ENCODE data around the gene FMOD. TPM values are rescaled to one million over a fixed set of nuclear protein-coding genes. Genes with fewer than 3 reads are reported as not detected.

FMOD gene
- total RNA-seq = 10 to 100 TPM in 2 of 8 experiments, 1 to 10 TPM in 1, under 1 TPM in 5; 0.05 to 57.9 (median 0.66) TPM

- in situ Hi-C loops (cut with MboI; ENCODE audit: low pct_unique_long_range_greater_than_20kb in 2 of 9, low sequenced_read_pairs in 9 of 9, unreplicated experiment in 9 of 9) = loop anchor here in 1 of 9 experiments (25.0 kb wide), 1 partner anchor 136 kb away; the partner anchor contains the start of genes OPTC and PRELP
- Histone ChIP-seq H3K4me1 (replicated peaks in 1 of 2) (peaks cover 2 to 4% of the 10 kb centered on the region in 2 donors), H3K4me3 (no peak within 1 kb of the TSS), H3K27ac (no peak within 1 kb of the TSS)
- 7 to 68% (median 61%) methylated on average over 5 to 16 of the region's 17 CpGs; no CpG with 5 or more reads in 3 of the 10 experiments for WGBS, 10 experiments
- ATAC-seq (replicated peaks in 6 of 8) = peak in 7 of 8 experiments; percentile 41 to 83 (median 78)
Observed at GRCh38 chr1:203351037-203351625, at the start of gene FMOD. FMOD (minus strand) TSS chr1:203351122; CDS start chr1:203348270, 2,852 bp downstream.

GRCh38 chr1:203396595-203397194 is 45.8 kb upstream of the FMOD start:
- no peak for ATAC-seq (replicated peaks in 6 of 8)
- in situ Hi-C loops (cut with MboI; ENCODE audit: low pct_unique_long_range_greater_than_20kb in 2 of 9, low sequenced_read_pairs in 9 of 9, unreplicated experiment in 9 of 9) = no loop called here
- Histone ChIP-seq H3K4me3 (no peak overlapping the region), H3K27ac (no peak overlapping the region), H3K4me1 (replicated peaks in 1 of 2) (peaks cover 10 to 11% of the 10 kb centered on the region in 2 donors)
- 53 to 91% (median 72%) methylated on average over 2 to 7 of the region's 7 CpGs for WGBS, 10 experiments

- Histone ChIP-seq H3K4me3 (no peak overlapping the region), H3K4me1 (replicated peaks in 1 of 2) (peaks cover 2 to 4% of the 10 kb centered on the region in 2 donors), H3K27ac (no peak overlapping the region)
- WGBS, 10 experiments = 2 to 86% (median 76%) methylated on average over 5 to 6 of the region's 6 CpGs
- no peak for ATAC-seq (replicated peaks in 6 of 8)
- in situ Hi-C loops (cut with MboI; ENCODE audit: low pct_unique_long_range_greater_than_20kb in 2 of 9, low sequenced_read_pairs in 9 of 9, unreplicated experiment in 9 of 9) = no loop called here
Observed at GRCh38 chr1:203395751-203396150, 44.8 kb upstream of the FMOD start.

GRCh38 chr1:203390298-203390697 is 39.4 kb upstream of the FMOD start:
- Histone ChIP-seq H3K27ac (no peak overlapping the region), H3K4me1 (replicated peaks in 1 of 2) (no peaks in the 10 kb centered on the region), H3K4me3 (no peak overlapping the region)
- ATAC-seq (replicated peaks in 6 of 8) = no peak
- in situ Hi-C loops (cut with MboI; ENCODE audit: low pct_unique_long_range_greater_than_20kb in 2 of 9, low sequenced_read_pairs in 9 of 9, unreplicated experiment in 9 of 9) = no loop called here
- 38 to 89% (median 70%) methylated on average over 1 to 2 of the region's 2 CpGs for WGBS, 10 experiments

- ATAC-seq (replicated peaks in 6 of 8) = no peak
- H3K4me1 ChIP-seq (replicated peaks in 1 of 2) = no peaks in the 10 kb centered on the region
- WGBS, 10 experiments = 0 to 80% (median 56%) methylated on average over 1 to 3 of the region's 3 CpGs; no CpG with 5 or more reads in 1 of the 10 experiments
- no peak overlapping the region for H3K27ac ChIP-seq
- H3K4me3 ChIP-seq = no peak overlapping the region
- in situ Hi-C loops (cut with MboI; ENCODE audit: low pct_unique_long_range_greater_than_20kb in 2 of 9, low sequenced_read_pairs in 9 of 9, unreplicated experiment in 9 of 9) = no loop called here
Observed at GRCh38 chr1:203388683-203389082, 37.8 kb upstream of the FMOD start.

GRCh38 chr1:203382026-203382425 is 31.1 kb upstream of the FMOD start:
- WGBS, 10 experiments = 0 to 80% (median 39%) methylated on average over 1 of the region's 1 CpG; no CpG with 5 or more reads in 4 of the 10 experiments
- Histone ChIP-seq H3K4me1 (replicated peaks in 1 of 2) (no peaks in the 10 kb centered on the region), H3K4me3 (no peak overlapping the region), H3K27ac (no peak overlapping the region)
- ATAC-seq (replicated peaks in 6 of 8) = no peak
- in situ Hi-C loops (cut with MboI; ENCODE audit: low pct_unique_long_range_greater_than_20kb in 2 of 9, low sequenced_read_pairs in 9 of 9, unreplicated experiment in 9 of 9) = no loop called here

GRCh38 chr1:203381151-203381751 is 30.3 kb upstream of the FMOD start:
- Histone ChIP-seq H3K27ac (no peak overlapping the region), H3K4me3 (no peak overlapping the region), H3K4me1 (replicated peaks in 1 of 2) (no peaks in the 10 kb centered on the region)
- ATAC-seq (replicated peaks in 6 of 8) = no peak
- in situ Hi-C loops (cut with MboI; ENCODE audit: low pct_unique_long_range_greater_than_20kb in 2 of 9, low sequenced_read_pairs in 9 of 9, unreplicated experiment in 9 of 9) = no loop called here
- 33 to 100% (median 83%) methylated on average over 1 to 2 of the region's 2 CpGs; no CpG with 5 or more reads in 2 of the 10 experiments for WGBS, 10 experiments

- no peaks in the 10 kb centered on the region for H3K4me1 ChIP-seq (replicated peaks in 1 of 2)
- 14 to 100% (median 70%) methylated on average over 1 to 4 of the region's 4 CpGs; no CpG with 5 or more reads in 1 of the 10 experiments for WGBS, 10 experiments
- in situ Hi-C loops (cut with MboI; ENCODE audit: low pct_unique_long_range_greater_than_20kb in 2 of 9, low sequenced_read_pairs in 9 of 9, unreplicated experiment in 9 of 9) = no loop called here
- H3K4me3 ChIP-seq = no peak overlapping the region
- ATAC-seq (replicated peaks in 6 of 8) = no peak
- no peak overlapping the region for H3K27ac ChIP-seq
Observed at GRCh38 chr1:203380420-203381150, 29.7 kb upstream of the FMOD start.

- H3K27ac ChIP-seq = no peak overlapping the region
- H3K4me3 ChIP-seq = no peak overlapping the region
- 0 to 86% (median 53%) methylated on average over 1 of the region's 1 CpG; no CpG with 5 or more reads in 4 of the 10 experiments for WGBS, 10 experiments
Observed at GRCh38 chr1:203379825-203380224, 28.9 kb upstream of the FMOD start.

GRCh38 chr1:203378556-203379245 is 27.8 kb upstream of the FMOD start:
- ATAC-seq (replicated peaks in 6 of 8) = peak in 6 of 8 experiments; percentile 64 to 89 (median 85)
- peaks cover 6 to 8% of the 10 kb centered on the region in 2 donors for H3K4me1 ChIP-seq (replicated peaks in 1 of 2)
- H3K27ac ChIP-seq = no peak overlapping the region
- in situ Hi-C loops (cut with MboI; ENCODE audit: low pct_unique_long_range_greater_than_20kb in 2 of 9, low sequenced_read_pairs in 9 of 9, unreplicated experiment in 9 of 9) = no loop called here
- 0 to 77% (median 60%) methylated on average over 1 to 8 of the region's 8 CpGs; no CpG with 5 or more reads in 1 of the 10 experiments for WGBS, 10 experiments
- H3K4me3 ChIP-seq = no peak overlapping the region

More at GRCh38 chr1:203379825-203380224, 28.9 kb upstream of the FMOD start:
- in situ Hi-C loops (cut with MboI; ENCODE audit: low pct_unique_long_range_greater_than_20kb in 2 of 9, low sequenced_read_pairs in 9 of 9, unreplicated experiment in 9 of 9) = no loop called here
- no peaks in the 10 kb centered on the region for H3K4me1 ChIP-seq (replicated peaks in 1 of 2)
- no peak for ATAC-seq (replicated peaks in 6 of 8)

GRCh38 chr1:203373991-203374390 is 23.1 kb upstream of the FMOD start:
- Histone ChIP-seq H3K4me1 (replicated peaks in 1 of 2) (peaks cover 6 to 8% of the 10 kb centered on the region in 2 donors), H3K27ac (no peak overlapping the region), H3K4me3 (no peak overlapping the region)
- ATAC-seq (replicated peaks in 6 of 8) = peak in 1 of 8 experiments; percentile 16
- 20 to 50% (median 25%) methylated on average over 1 of the region's 1 CpG; no CpG with 5 or more reads in 5 of the 10 experiments for WGBS, 10 experiments
- in situ Hi-C loops (cut with MboI; ENCODE audit: low pct_unique_long_range_greater_than_20kb in 2 of 9, low sequenced_read_pairs in 9 of 9, unreplicated experiment in 9 of 9) = loop anchor here in 1 of 9 experiments (25.0 kb wide), 1 partner anchor 113 kb away; the partner anchor contains the start of genes OPTC and PRELP

- 0 to 94% (median 80%) methylated on average over 1 to 2 of the region's 2 CpGs; no CpG with 5 or more reads in 5 of the 10 experiments for WGBS, 10 experiments
- Histone ChIP-seq H3K4me3 (no peak overlapping the region), H3K4me1 (replicated peaks in 1 of 2) (peaks cover 6 to 8% of the 10 kb centered on the region in 2 donors), H3K27ac (no peak overlapping the region)
- in situ Hi-C loops (cut with MboI; ENCODE audit: low pct_unique_long_range_greater_than_20kb in 2 of 9, low sequenced_read_pairs in 9 of 9, unreplicated experiment in 9 of 9) = loop anchor here in 1 of 9 experiments (25.0 kb wide), 1 partner anchor 114 kb away; the partner anchor contains the start of genes OPTC and PRELP
- ATAC-seq (replicated peaks in 6 of 8) = no peak
Observed at GRCh38 chr1:203373002-203373401, 22.1 kb upstream of the FMOD start.
